HG02759 (cell line): ENCODE measurements around the gene SURF6.
"Not testable (repeated sequence)": the region's sequence is repeated elsewhere in the genome, so short reads cannot be mapped to it uniquely, and the experiment has no call there.

Experiments
- ATAC-seq: cut with Tn5 transposase; IDR thresholded peaks from one replicate; pipeline ENCODE4 v1.9.1; 2021; ENCODE audit warnings: mild to moderate bottlenecking, moderate library complexity; ENCODE audit not compliant: unreplicated experiment

Gene SURF6

GRCh38 chr9:133335924-133336811 is at the start of gene SURF6:
Gene SURF6 (minus strand): TSS chr9:133336188. CDS start chr9:133336132, 56 bp downstream.
- peak; percentile 92 for ATAC-seq

- no peak for ATAC-seq
Measured at GRCh38 chr9:133385452-133385851, 49.5 kb upstream of the SURF6 start.

- no peak for ATAC-seq
Measured at GRCh38 chr9:133384736-133385321, 48.8 kb upstream of the SURF6 start.

GRCh38 chr9:133383438-133383837 is 47.5 kb upstream of the SURF6 start:
- no peak for ATAC-seq

- no peak for ATAC-seq
Measured at GRCh38 chr9:133382507-133383141, 46.6 kb upstream of the SURF6 start.

- ATAC-seq = no peak
Measured at GRCh38 chr9:133380734-133381133, 44.7 kb upstream of the SURF6 start.

- no peak for ATAC-seq
Measured at GRCh38 chr9:133379153-133380086, 43.4 kb upstream of the SURF6 start.

GRCh38 chr9:133378408-133378962 is 42.5 kb upstream of the SURF6 start:
- no peak for ATAC-seq

GRCh38 chr9:133377721-133378216 is 41.8 kb upstream of the SURF6 start:
- ATAC-seq = no peak

GRCh38 chr9:133377280-133377679 is 41.3 kb upstream of the SURF6 start:
- ATAC-seq = not testable (repeated sequence)

- peak; percentile 89 for ATAC-seq
Measured at GRCh38 chr9:133375724-133376654, 40.0 kb upstream of the SURF6 start, which contains the start of the genes STKLD1 and SURF4. Gene STKLD1 (plus strand): TSS chr9:133376366. CDS start chr9:133376474, 108 bp downstream. Gene SURF4 (minus strand): TSS chr9:133376060. CDS start chr9:133375969, 91 bp downstream.

- ATAC-seq = peak; percentile 23
Measured at GRCh38 chr9:133375116-133375723, 39.2 kb upstream of the SURF6 start.

- ATAC-seq = no peak
Measured at GRCh38 chr9:133374612-133375115, 38.7 kb upstream of the SURF6 start.

- ATAC-seq = no peak
Measured at GRCh38 chr9:133372144-133372543, 36.2 kb upstream of the SURF6 start.

GRCh38 chr9:133371261-133371711 is 35.3 kb upstream of the SURF6 start:
- no peak for ATAC-seq

GRCh38 chr9:133370685-133371084 is 34.7 kb upstream of the SURF6 start:
- no peak for ATAC-seq

GRCh38 chr9:133369933-133370332 is 33.9 kb upstream of the SURF6 start:
- ATAC-seq = no peak

- no peak for ATAC-seq
Measured at GRCh38 chr9:133369422-133369821, 33.4 kb upstream of the SURF6 start.
